Parathyroid adenoma (tissue), 2 donors: ENCODE results near the gene DYNC1I2.

ENCODE experiments used
- H2AFZ ChIP-seq: fragments of 300-600 bp; sonication (generic); one replicate; pipeline ENCODE4 v1.7.0; 2017; ENCODE audit warnings: antibody characterized with exemption, mild to moderate bottlenecking
- H3K27ac ChIP-seq: fragments of 300-600 bp; sonication (generic); one replicate; pipeline ENCODE4 v1.7.0; 2017
- H3K27me3 ChIP-seq: fragments of 300-600 bp; sonication (generic); one replicate; pipeline ENCODE4 v1.7.0; 2017; ENCODE audit warnings: low read length; ENCODE audit not compliant: control insufficient read depth, insufficient read depth
- H3K36me3 ChIP-seq: fragments of 300-600 bp; sonication (generic); one replicate; pipeline ENCODE4 v1.7.0; 2017; ENCODE audit warnings: low read length; ENCODE audit not compliant: control insufficient read depth, insufficient read depth
- H3K4me1 ChIP-seq: fragments of 300-600 bp; sonication (generic); one replicate; pipeline ENCODE4 v1.7.0; 2017; ENCODE audit warnings: control low read depth
- H3K4me2 ChIP-seq: fragments of 300-600 bp; sonication (generic); one replicate; pipeline ENCODE4 v1.7.0; 2017; ENCODE audit warnings: low read length
- H3K4me3 ChIP-seq: fragments of 300-600 bp; sonication (generic); one replicate; pipeline ENCODE4 v1.7.0; 2017; ENCODE audit warnings: low read depth, low read length
- H3K79me2 ChIP-seq: fragments of 300-600 bp; sonication (generic); one replicate; pipeline ENCODE4 v1.7.0; 2017; ENCODE audit warnings: control low read depth
- H3K9ac ChIP-seq: fragments of 300-600 bp; sonication (generic); one replicate; pipeline ENCODE4 v1.7.0; 2017; ENCODE audit warnings: mild to moderate bottlenecking
- H3K9me3 ChIP-seq: fragments of 300-600 bp; sonication (generic); one replicate; pipeline ENCODE4 v1.7.0; 2017; ENCODE audit warnings: low read length; ENCODE audit not compliant: control insufficient read depth
- CTCF ChIP-seq: fragments of 300-600 bp; sonication (generic); IDR thresholded peaks from one replicate; pipeline ENCODE4 v1.7.0; 2017; ENCODE audit warnings: antibody characterized with exemption, mild to moderate bottlenecking
- donor health status: primary hyperparathyroidism.

The DYNC1I2 gene

DNA sequence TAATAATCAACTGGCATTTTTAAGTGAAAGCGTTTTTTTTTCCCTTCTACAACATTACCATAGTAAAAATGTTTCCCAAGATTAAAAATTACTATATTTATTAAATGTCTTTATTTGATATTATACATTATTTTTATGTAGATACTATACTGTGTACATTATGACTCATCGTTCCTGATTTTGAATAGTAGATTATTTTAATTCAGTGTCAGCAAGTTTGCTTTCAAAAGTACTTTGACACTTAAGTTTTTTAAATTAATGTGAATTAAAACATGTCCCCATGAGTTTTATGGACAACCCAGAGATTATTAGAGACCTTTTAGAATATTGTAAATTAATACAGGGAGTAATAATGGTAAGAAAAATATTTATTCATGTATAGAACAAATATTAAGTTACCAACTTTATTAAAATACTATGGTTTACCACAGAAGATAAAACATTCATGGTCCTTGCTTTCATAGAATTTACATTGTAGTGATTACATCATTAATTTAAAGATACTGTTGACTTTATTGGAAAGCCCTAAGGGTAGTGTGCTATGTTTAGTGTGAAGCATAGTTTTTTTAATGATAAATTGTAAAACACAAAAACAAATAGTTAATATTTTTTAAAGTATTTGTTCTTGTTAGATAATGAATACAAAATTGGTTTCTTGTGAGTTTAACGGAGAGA lies 21.9 kb downstream of the DYNC1I2 start:
- Histone ChIP-seq H2AFZ (no peak overlapping the region), H3K4me3 (no peak overlapping the region), H3K79me2 (no peaks in the 10 kb centered on the region), H3K4me1 (peaks cover under 1% of the 10 kb centered on the region), H3K4me2 (no peak overlapping the region), H3K9ac (no peak overlapping the region), H3K9me3 (no peaks in the 10 kb centered on the region), H3K27me3 (no peaks in the 10 kb centered on the region), H3K36me3 (no peaks in the 10 kb centered on the region), H3K27ac (no peak overlapping the region)
- TF ChIP-seq CTCF, result no peak

DNA sequence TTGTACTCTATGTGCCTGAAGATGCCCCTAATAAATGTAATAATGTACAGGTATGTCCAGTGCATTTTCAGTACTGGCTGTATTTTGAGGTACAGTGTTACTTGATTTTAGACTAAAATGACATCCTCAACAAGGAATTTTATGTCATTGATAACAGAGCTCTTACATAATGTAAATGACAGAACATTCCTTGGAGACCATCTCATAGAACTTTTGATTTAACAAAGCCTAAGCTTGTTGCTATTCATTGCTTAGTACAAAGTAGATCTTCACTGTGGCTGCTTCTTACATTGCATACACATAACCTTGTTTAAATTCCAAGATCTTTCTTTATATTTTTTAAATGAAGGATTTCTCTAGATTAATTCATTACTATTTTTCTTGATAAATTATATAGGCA lies 24.1 kb downstream of the DYNC1I2 start:
- Histone ChIP-seq H2AFZ (no peak overlapping the region), H3K27ac (no peak overlapping the region), H3K4me3 (no peak overlapping the region), H3K9me3 (no peaks in the 10 kb centered on the region), H3K9ac (no peak overlapping the region), H3K4me1 (no peaks in the 10 kb centered on the region), H3K4me2 (no peak overlapping the region), H3K36me3 (no peaks in the 10 kb centered on the region), H3K27me3 (no peaks in the 10 kb centered on the region), H3K79me2 (no peaks in the 10 kb centered on the region)
- TF ChIP-seq CTCF, result no peak

DNA sequence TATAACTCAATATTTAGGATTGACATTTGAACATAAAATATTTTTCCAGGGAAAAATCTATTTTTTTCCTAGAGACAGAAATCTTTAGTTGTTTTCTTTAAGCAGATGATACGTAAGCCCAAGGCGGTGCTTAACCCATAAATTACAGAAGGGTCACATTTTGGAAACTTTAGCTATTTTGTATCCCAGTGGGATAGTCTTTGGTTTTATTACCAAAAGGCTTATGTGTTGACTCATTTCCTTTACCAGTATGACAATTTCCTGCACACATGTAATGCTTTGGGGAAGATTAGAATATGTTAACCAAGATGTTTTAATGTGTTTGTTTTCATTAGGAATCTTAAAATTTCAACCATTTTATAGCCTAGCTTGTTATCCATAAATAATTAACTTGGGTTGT lies 24.8 kb downstream of the DYNC1I2 start:
- Histone ChIP-seq H3K27ac (no peak overlapping the region), H3K4me3 (no peak overlapping the region), H3K4me2 (no peak overlapping the region), H3K79me2 (no peaks in the 10 kb centered on the region), H3K9ac (no peak overlapping the region), H3K36me3 (no peaks in the 10 kb centered on the region), H2AFZ (no peak overlapping the region), H3K27me3 (no peaks in the 10 kb centered on the region), H3K9me3 (no peaks in the 10 kb centered on the region), H3K4me1 (no peaks in the 10 kb centered on the region)
- TF ChIP-seq CTCF, result no peak

DNA sequence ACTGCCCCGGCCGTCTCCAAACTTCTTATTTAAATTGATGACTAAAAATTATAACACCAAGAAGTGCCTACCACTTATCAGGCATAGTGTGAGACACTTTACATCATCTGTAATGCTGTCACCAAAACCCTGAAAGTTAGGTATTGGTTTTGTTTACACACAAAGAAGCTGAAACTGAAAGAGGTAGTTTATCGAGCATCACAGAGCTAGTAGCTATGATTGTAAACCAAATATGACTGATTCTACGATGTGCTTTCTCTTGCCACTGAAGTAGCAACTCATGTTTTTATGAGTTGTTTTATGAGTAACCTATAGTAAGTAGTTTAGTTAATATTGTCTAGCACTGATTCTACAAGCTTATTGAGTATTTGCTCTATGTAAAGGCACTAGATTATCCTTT lies 31.5 kb downstream of the DYNC1I2 start:
- Histone ChIP-seq H3K9me3 (no peaks in the 10 kb centered on the region), H3K27ac (no peak overlapping the region), H3K27me3 (no peaks in the 10 kb centered on the region), H3K4me1 (no peaks in the 10 kb centered on the region), H3K4me3 (no peak overlapping the region), H3K4me2 (no peak overlapping the region), H2AFZ (no peak overlapping the region), H3K36me3 (no peaks in the 10 kb centered on the region), H3K9ac (no peak overlapping the region), H3K79me2 (no peaks in the 10 kb centered on the region)
- no peak for TF ChIP-seq CTCF

DNA sequence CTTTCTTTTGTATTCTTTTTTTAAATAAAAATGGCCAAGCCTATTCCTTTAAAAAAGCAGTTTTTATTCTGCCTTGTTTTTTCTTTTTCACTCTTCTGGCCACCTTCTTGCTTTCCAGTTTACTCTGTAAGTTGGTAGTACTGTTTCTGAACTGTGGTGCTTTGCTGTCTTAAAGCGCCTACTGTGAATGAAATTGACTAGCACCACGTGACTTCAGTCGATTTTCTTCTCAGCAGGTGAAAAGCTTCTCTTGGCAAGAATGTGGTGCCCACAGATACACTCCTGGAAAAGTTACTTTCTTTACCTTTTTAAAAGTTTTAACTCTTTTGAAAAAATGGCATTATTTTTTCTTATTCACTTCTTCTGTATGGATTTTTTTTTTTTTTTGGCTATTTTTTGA lies 32.4 kb downstream of the DYNC1I2 start:
- TF ChIP-seq CTCF, result no peak
- Histone ChIP-seq H3K4me3 (no peak overlapping the region), H3K36me3 (no peaks in the 10 kb centered on the region), H2AFZ (no peak overlapping the region), H3K27ac (no peak overlapping the region), H3K9ac (no peak overlapping the region), H3K9me3 (no peaks in the 10 kb centered on the region), H3K4me2 (no peak overlapping the region), H3K27me3 (no peaks in the 10 kb centered on the region), H3K4me1 (no peaks in the 10 kb centered on the region), H3K79me2 (no peaks in the 10 kb centered on the region)
